DMS153 (cell line): ENCODE measurements around the gene L3MBTL4.

Source experiments
- DNase-seq: peaks from one replicate; lab custom pipeline; 2025; lab: John Stamatoyannopoulos, UW

Gene L3MBTL4

GRCh38 chr18:6031002-6031401 lies 383.7 kb downstream of the L3MBTL4 start:
- DNase-seq, result no peak

DNA sequence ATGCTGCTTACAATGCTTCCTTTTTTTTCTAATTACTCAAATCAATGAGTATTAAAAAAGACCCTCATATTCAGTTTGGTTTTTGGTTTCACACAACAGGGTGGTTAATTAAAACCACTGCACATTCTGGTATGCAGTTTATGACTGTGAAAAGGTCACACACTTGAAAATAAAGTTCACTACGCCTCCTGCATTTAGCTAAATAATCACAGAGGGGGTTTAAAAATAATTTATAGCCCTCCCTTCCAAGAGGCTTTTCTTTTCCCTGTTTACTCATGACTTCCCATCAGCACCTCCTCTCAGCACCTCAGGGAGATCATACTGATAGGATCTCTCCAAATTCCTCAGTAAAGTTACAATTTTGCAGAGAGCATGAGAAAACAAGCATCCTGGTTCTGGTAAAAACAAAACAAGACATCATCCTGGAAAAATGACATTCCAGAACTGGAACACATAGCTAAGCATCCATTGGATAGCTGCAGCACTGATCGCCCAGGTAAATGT lies 389.9 kb downstream of the L3MBTL4 start:
- DNase-seq, result no peak

DNA sequence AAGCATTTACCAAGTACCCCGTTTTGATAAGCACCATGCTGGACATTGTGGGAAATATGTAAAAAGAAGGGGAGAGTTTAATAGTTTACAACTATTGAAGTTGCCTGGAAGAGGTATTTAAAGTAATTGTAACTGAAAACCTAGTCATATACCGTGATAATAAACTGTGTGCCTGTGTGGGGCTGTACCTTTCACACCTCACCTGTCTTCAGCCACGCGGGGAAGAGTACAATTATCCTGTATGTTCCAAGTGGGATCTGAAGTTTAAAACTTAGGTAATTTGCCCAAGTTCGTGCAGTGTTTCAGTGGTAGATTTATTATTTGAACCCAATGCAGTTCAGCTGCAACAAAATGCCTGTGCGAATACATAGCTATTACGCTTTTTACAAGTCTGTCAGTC lies 391.2 kb downstream of the L3MBTL4 start:
- DNase-seq, result no peak

DNA sequence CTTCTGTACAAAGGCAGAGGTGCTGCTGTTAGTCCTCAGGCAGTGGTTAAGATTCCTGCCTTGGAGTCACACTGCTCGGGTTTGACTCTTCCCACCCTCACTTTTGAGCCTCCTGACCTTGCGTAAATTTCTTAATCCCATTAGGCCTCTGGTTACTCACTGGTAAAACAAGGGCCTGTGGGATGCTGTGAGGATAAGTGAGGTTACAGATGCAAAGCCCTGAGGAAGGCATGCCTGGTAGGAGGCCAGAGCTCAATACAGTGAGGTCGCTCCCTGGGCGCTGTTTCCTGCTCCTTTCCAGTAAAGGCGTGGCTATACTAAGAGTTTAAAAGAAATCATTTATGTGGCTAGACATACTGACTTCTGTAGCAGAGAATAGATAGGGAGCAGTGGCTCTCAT lies 391.9 kb downstream of the L3MBTL4 start:
- no peak for DNase-seq

DNA sequence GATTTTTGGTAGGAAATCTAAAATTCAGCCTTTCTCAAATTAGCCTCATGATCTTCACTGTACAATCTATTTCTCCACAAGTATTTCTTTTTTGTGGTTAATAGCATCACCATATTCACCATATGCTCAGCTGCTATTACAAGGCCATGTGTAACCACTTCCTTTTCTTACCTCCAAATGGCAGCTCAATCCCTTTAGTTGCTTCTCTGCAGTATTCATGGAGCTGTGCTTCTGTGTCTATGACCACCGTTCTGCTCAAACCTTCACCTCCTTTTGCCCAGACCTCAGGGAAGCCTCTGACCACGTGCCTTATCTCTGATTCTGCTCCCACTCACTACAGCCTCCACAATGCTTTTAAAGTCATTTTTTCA lies 392.7 kb downstream of the L3MBTL4 start:
- no peak for DNase-seq

GRCh38 chr18:6021306-6022073 lies 393.2 kb downstream of the L3MBTL4 start:
- DNase-seq, result no peak

DNA sequence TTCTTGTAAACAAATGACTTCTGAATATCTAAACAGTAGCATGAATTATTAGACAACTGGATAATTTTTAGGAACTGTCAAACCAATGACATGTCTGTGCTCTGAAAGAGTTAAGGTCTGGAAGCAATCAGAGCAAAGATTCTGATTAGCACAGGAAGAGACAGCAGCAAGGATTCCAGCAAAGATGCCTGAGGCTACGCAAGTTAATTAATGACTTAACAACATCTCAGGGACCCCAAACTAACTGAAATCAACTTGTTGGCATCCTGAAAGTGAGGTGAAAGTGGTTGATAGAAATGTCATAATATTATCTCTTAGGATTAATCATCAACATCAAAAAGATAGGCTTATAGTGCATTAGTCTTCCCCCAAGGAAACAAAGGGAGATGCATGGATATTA lies 396.0 kb downstream of the L3MBTL4 start:
- no peak for DNase-seq

- no peak for DNase-seq
Observed at GRCh38 chr18:6017171-6017570, 397.5 kb downstream of the L3MBTL4 start.

GRCh38 chr18:6015364-6015763 lies 399.3 kb downstream of the L3MBTL4 start:
- no peak for DNase-seq

GRCh38 chr18:6013171-6013810 lies 401.4 kb downstream of the L3MBTL4 start:
- DNase-seq, result no peak

DNA sequence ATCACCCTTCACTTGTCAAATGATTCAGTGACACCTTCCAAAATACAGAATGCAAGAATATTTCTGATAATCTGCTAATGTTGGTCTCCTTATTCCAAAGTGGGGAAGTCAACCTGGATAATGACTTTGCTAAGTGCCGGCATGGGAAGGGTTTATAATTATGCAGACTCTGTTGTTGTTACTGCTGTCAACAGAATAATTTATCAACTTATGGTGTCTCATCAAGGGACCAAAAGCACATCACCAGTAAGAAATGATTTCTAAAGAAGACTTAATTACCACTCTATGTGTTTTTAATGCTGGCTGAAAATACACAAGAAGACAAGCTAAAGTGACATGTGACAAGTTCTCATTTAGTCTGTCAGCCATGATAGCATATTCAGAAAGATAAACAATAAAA lies 403.8 kb downstream of the L3MBTL4 start:
- no peak for DNase-seq

- DNase-seq, result no peak
Observed at GRCh38 chr18:6010284-6010683, 404.4 kb downstream of the L3MBTL4 start.

GRCh38 chr18:6009756-6010155 lies 405.0 kb downstream of the L3MBTL4 start:
- no peak for DNase-seq

GRCh38 chr18:6004683-6005082 lies 410.0 kb downstream of the L3MBTL4 start:
- DNase-seq, result no peak

DNA sequence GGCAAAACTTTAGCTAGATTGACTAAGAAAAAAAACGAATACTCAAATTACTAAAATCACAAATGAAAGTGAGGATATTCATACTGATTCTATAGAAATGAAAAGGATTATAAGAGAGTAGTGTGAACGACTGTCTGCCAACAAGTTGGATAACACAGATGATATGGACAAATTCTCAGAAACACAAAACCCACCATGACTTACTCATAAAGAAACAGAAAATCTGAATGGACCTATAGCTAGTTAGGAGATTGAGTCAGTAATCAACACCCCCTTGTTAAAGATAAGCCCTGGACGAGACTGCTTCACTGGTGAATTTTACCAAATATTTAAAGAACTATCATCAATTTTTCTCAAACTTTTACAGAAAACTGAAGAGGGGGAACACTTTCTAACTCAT lies 410.6 kb downstream of the L3MBTL4 start:
- DNase-seq, result no peak

GRCh38 chr18:6001867-6002266 lies 412.8 kb downstream of the L3MBTL4 start:
- DNase-seq, result no peak

DNA sequence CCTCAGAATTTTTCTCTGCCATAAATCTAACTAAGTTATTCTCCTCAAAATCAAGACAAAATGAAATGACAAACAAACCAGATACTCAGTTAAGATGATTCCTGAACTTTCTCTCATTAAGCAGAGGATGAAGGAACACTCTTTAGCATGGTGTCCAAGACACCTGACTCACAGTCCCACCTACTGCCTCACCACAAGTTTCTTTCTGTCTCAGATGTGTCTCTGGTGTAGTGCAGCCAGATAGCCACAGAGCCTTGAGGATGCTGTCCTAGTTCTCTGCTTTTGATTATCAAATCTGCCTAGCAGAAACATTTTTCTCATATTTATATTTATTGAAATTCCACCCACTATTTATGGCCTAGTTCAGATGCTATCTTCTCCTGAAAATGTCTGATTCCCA lies 415.8 kb downstream of the L3MBTL4 start:
- no peak for DNase-seq

DNA sequence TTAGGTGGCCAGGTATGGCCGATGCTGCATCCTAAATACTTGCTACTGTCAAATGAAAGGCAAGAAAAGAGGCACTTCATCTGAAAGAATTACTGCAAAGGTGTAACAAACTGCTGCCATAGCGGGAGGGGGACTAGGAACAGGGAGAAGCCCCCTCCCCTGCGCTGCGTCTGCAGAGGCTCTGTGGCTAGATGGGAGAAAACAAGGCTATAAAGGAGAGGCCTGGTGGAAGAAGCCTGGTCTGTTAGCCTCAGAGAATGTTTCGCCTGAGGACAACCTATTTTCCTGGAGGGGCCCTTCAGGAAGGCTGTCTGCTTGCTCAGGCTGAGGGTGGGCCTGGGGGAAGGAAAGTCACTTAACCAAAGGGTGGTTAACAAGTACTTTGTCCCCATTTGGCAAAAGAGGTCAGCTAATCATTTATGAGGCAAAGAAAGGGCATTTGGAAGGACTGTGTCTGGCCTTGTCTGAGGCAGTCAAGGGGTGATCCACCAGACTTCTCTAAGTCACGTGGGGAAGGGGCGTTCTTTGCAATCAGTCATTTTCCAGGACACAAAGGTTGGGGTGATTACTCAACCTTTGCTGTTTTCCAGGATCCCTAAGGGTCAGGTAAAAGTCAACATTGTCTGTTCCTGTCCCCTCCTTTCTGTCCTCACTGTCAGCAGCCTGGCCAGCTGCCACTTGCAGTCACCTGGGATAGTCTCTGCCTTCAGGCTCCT lies 416.4 kb downstream of the L3MBTL4 start:
- DNase-seq, result no peak

- DNase-seq, result no peak
Observed at GRCh38 chr18:5997361-5997760, 417.4 kb downstream of the L3MBTL4 start.

- DNase-seq, result no peak
Observed at GRCh38 chr18:5995626-5996025, 419.1 kb downstream of the L3MBTL4 start.

DNA sequence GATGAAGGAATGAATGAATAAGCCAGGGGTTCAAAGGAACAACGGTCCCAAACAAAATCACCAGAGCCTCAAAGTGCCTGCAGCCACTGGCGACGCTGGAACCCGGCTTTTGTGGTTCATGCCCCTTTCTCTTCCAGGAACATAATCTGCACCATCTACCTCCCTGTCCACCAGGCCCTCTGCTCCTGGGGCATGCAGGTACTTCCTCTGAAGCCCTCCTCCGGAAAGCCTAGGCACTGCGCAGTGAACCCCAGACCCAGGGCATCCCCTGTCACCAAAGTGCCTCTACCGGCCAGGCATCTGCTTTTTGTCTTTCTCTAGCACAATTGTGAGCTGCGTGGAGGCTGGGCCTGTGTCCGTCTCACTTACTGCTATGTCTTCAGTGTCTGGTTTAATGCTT lies 420.8 kb downstream of the L3MBTL4 start:
- DNase-seq, result no peak

- no peak for DNase-seq
Observed at GRCh38 chr18:5992381-5992780, 422.3 kb downstream of the L3MBTL4 start.

GRCh38 chr18:5987249-5987648 lies 427.5 kb downstream of the L3MBTL4 start:
- DNase-seq, result no peak
